ENCODE measurements around the gene APOBEC3G.
"Not testable (repeated sequence)": the region's sequence is repeated elsewhere in the genome, so short reads cannot be mapped to it uniquely, and the experiment has no call there.

APOBEC3G gene

DNA sequence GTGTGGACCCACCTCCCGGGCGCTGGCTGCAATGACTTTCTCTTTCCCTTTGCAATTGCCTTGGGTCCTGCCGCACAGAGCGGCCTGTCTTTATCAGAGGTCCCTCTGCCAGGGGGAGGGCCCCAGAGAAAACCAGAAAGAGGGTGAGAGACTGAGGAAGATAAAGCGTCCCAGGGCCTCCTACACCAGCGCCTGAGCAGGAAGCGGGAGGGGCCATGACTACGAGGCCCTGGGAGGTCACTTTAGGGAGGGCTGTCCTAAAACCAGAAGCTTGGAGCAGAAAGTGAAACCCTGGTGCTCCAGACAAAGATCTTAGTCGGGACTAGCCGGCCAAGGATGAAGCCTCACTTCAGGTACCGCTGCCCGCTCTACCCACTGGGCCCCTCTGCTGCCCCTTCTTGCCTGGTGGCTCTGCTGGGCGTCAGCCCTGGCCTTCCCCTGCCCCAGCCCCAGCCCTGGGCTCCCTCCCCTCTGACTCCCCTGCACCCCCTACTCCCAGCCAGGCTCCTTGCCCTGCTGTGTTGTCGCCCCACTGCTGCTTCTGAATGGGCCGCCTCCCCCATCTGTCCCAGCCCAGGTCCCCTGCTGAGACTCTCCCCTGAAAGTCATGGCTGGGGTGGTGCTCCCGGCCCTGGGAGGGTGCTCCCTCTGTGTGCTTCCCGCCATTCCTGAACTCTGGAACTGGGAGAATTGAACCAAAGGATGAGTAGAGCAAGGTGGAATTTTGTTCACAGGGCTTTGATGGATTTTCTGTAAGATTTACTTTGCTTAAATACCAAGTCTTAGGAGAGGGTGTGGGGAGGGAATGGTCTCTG lies at the start of gene APOBEC3G:
TSS of gene APOBEC3G (plus strand) at position 250 of the 815 bp plus-strand sequence. CDS start at position 337, 87 bp downstream.
- peak; percentile 66 for DNase-seq (ENCODE audit: low spot score)

DNA sequence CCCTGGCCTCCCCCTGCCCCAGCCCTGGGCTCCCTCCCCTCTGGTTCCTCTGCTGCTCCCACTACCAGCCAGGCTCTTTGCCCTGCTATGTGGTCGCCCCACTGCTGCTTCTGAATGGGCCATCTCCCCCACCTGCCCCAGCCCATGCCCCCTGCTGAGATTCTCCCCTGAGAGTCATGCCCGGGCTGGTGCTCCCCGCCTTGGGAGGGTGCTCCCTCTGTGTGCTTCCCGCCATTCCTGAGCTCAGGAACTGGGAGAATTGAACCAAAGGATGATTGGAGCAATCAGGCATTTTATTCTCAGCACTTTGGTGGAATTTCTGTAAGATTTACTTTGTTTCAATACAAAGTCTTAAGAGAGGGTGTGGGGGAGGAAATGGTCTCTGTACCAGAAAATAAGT lies 49.4 kb upstream of the APOBEC3G start:
- DNase-seq (ENCODE audit: low spot score) = no peak

DNA sequence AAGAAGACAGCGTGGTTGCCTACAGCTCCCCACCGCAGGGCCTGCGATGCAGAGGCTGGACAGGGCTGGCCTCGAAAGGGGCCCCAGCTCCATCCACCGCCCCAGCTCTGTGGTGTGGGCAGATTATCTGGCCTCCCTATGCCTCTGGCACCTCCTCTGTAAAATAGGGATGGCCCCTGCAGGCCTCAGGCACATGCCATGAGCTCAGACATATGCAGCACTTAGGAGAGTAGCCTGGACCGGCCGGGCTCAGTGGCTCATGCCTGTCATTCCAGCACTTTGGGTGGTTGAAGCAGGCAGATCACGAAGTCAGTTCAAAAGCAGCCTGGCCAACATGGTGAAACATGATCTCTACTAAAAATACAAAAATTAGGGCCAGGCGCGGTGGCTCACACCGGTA lies 48.8 kb upstream of the APOBEC3G start:
- no peak for DNase-seq (ENCODE audit: low spot score)

DNA sequence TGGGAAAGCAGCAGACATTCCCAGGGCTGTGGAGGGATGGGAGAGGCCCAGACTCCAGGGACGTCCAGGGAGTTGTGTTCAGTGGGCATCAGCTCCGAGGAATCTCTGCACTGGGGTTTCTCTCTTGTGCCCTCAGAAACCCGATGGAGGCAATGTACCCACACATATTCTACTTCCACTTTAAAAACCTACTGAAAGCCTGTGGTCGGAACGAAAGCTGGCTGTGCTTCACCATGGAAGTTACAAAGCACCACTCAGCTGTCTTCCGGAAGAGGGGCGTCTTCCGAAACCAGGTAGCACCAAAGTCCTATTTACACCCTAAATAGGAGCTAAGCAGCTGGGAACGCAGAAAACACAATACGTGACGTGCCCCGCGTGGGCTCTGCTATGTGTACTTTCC lies 47.8 kb upstream of the APOBEC3G start:
- DNase-seq (ENCODE audit: low spot score) = no peak

DNA sequence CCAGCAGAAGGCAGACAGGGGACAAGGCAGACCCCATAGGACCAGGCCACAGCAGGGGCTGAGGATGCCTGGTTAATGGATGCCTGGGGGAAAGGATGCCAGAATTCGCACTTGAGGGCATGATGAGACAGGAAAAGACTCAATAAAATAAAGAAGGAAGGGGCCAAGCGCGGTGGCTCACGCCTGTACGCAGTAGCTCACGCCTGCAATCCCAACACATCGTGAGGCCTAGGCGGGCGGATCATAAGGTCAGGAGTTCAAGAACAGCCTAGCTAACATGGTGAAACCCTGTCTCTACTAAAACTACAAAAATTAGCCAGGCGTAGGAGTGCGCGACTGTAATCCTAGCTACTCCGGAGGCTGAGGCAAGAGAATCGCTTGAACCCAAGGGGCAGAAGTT lies 46.4 kb upstream of the APOBEC3G start:
- no peak for DNase-seq (ENCODE audit: low spot score)

DNA sequence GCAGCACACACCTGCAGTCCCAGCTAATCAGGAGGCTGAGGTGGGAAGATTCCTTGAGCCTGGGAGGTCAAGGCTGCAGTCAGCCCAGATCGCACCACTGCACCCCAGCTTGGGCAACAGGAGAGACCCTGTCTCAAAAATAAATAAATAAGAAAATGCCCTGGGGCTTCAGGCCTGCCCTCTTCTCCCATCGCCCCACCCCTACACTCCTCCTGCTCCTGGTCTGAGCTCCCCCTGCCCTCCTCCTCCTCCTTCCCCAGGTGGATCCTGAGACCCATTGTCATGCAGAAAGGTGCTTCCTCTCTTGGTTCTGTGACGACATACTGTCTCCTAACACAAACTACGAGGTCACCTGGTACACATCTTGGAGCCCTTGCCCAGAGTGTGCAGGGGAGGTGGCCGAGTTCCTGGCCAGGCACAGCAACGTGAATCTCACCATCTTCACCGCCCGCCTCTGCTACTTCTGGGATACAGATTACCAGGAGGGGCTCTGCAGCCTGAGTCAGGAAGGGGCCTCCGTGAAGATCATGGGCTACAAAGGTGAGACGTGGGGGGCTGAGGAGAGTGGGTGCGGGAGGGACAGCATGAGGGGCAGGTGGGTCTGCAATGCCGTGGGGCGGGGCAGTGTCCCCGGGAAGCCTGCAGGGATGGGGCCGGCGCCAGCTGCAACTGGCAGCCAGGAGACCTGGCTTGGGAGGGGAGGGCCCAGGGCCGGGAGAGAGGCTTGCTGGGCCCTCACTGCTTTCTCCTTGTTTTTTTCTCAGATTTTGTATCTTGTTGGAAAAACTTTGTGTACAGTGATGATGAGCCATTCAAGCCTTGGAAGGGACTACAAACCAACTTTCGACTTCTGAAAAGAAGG lies 45.4 kb upstream of the APOBEC3G start:
- not testable (repeated sequence) for DNase-seq (ENCODE audit: low spot score)

DNA sequence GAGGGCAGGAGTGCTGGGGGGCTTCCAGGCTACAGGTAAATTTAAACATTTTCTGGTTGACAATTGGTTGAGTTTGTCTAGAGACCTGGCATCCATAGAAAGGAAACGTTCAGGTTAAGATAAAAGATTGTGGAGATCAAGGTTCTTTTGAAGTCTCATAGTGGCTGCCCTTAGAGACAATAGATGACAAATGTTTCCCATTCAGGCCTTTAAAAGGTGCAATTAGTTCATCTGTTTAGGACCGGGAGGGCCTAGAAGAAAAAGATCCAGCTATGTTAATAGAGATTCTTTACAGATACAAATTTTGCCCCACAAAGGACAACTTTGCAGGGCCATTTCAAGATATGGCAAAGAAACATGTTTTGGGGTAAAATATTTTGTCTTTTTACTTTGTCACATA lies 40.0 kb upstream of the APOBEC3G start:
- DNase-seq (ENCODE audit: low spot score) = not testable (repeated sequence)

DNA sequence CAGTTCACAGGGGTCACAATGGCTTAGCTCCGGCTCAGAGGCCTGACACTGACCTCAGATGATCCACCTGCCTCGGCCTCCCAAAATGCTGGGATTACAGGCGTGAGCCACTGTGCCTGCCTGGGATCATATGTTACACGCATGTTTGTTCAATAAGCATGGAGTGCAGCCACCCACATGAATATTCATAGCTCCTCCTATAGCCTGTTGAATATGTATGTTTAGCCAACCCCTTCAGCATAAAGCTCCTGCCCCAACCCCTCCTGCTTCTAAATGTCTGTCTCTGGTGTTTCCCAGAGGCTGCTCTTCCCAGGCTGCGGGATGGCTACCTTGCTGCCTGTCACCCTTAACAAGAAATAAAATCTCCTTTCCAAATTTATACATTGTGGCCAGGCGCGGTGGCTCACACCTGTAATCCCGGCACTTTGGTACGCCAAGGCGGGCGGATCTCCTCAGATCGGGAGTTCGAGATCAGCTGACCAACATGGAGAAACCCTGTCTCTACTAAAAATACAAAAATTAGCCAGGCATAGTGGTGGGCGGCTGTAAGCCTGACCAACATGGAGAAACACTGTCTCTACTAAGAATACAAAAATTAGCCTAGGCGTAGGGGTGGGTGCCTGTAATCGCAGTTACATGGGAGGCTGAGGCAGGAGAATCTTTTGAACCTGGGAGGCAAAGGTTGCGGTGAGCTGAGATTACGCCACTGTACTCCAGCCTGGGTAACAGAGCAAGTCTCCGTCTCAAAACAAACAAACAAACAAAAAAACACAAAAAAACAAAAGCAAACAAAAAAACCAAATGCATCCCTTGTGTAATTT lies 37.6 kb upstream of the APOBEC3G start:
- no peak for DNase-seq (ENCODE audit: low spot score)

DNA sequence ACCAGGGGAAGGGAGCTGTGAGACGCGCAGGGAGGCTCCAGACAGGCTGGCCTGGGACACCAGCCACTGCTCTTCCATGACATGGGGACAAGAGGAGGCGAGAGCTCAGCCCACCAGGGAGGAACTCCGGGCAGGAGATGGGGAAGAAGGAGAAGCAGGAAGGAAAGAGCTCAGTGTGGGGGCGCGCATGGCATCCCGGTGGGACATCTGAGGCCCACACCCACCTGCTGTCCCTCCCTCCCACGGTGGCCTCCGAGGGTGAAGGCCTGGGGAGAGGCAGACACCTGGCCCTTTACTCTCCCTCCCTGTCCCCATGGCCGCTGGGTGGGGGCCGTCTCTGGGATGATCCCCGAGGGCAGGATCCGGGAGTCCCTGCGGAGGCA lies 36.9 kb upstream of the APOBEC3G start:
- DNase-seq (ENCODE audit: low spot score) = not testable (repeated sequence)

DNA sequence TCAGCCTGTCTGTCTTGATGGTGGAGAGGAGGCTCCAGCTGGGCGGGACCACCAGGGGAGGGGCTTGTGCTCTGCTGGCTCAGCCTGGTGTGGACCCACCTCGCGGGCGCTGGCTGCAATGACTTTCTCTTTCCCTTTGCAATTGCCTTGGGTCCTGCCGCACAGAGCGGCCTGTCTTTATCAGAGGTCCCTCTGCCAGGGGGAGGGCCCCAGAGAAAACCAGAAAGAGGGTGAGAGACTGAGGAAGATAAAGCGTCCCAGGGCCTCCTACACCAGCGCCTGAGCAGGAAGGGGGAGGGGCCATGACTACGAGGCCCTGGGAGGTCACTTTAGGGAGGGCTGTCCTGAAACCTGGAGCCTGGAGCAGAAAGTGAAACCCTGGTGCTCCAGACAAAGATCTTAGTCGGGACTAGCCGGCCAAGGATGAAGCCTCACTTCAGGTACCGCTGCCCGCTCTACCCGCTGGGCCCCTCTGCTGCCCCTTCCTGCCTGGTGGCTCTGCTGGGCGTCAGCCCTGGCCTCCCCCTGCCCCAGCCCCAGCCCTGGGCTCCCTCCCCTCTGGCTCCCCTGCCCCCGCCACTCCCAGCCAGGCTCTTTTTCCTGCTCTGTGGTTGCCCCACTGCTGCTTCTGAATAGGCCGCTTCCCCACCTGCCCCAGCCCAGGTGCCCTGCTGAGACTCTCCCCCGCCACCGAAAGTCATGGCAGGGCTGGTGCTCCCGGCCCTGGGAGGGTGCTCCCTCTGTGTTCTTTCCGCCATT lies 36.4 kb upstream of the APOBEC3G start, which contains the start of gene APOBEC3F:
TSS of gene APOBEC3F (plus strand) at position 327 of the 759 bp plus-strand sequence. CDS start at position 424, 97 bp downstream.
- DNase-seq (ENCODE audit: low spot score) = peak; percentile 79

DNA sequence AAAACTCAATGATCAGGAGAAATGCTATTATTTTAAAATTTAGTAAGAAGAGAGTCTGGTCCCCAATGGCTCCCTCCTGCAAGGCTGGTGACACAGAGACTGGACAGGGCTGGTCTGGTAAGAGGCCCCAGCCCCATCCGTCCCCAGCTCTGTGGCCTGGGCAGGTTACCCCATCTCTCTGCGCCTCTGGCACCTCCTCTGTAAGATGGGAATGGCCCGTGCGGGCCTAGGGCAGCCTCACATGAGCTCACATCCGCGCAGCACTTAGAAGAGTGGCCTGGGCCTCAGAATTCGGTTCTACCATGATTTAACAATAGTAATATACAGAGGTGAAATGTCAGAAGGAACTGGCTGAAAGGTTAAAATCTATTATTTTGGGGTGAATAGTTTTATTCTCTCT lies 35.2 kb upstream of the APOBEC3G start:
- no peak for DNase-seq (ENCODE audit: low spot score)

DNA sequence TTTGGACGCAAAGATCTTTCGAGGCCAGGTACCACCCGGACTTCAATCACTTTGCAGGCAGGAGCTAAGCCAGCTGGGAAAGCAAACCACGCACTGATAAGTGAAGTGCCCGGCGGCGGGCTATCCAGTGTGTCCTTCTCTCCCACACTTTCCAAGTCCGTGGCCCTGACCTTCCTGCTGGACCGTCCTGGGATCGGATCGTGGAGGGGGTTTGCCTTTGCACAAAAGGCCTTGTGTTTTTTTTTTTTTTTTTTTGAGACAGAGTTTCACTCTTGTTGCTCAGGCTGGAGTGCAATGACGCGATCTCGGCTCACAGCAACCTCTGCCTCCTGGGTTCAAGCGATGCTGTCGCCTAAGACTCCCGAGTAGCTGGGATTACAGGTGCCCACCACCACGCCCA lies 34.0 kb upstream of the APOBEC3G start:
- DNase-seq (ENCODE audit: low spot score) = not testable (repeated sequence)

DNA sequence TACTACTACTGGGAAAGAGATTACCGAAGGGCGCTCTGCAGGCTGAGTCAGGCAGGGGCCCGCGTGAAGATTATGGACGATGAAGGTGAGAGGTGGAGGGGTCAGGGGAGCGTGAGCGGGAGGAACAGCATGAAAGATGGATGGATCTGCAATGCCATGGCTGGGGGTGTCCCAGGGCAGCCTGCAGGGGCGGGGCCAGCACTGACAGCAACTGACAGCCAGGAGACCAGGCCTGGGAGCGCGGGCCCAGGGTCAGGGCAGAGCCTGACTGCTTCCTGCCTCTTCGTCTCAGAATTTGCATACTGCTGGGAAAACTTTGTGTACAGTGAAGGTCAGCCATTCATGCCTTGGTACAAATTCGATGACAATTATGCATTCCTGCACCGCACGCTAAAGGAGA lies 31.9 kb upstream of the APOBEC3G start:
- not testable (repeated sequence) for DNase-seq (ENCODE audit: low spot score)

DNA sequence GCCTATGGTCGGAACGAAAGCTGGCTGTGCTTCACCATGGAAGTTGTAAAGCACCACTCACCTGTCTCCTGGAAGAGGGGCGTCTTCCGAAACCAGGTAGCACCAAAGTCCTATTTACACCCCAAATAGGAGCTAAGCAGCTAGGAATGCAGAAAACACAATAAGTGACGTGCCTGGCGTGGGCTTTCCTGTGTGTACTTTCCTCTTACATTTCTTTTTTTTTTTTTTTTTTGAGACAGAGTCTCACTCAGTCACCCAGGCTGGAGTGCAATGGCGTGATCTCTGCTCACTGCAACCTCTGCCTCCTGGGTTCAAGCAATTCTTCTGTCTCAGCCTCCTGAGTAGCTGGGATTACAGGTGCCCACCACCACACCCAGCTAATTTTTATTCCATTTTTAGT lies 27.6 kb upstream of the APOBEC3G start:
- DNase-seq (ENCODE audit: low spot score) = not testable (repeated sequence)

DNA sequence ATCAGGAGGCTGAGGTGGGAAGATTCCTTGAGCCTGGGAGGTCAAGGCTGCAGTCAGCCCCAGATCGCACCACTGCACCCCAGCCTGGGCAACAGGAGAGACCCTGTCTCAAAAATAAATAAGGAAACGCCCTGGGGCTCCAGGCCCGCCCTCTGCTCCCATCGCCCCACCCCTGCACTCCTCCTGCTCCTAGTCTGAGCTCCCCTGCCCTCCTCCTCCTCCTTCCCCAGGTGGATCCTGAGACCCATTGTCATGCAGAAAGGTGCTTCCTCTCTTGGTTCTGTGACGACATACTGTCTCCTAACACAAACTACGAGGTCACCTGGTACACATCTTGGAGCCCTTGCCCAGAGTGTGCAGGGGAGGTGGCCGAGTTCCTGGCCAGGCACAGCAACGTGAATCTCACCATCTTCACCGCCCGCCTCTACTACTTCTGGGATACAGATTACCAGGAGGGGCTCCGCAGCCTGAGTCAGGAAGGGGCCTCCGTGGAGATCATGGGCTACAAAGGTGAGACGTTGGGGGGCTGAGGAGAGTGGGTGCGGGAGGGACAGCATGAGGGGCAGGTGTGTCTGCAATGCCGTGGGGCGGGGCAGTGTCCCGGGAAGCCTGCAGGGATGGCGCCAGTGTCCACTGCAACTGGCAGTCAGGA lies 25.1 kb upstream of the APOBEC3G start:
- DNase-seq (ENCODE audit: low spot score) = not testable (repeated sequence)

DNA sequence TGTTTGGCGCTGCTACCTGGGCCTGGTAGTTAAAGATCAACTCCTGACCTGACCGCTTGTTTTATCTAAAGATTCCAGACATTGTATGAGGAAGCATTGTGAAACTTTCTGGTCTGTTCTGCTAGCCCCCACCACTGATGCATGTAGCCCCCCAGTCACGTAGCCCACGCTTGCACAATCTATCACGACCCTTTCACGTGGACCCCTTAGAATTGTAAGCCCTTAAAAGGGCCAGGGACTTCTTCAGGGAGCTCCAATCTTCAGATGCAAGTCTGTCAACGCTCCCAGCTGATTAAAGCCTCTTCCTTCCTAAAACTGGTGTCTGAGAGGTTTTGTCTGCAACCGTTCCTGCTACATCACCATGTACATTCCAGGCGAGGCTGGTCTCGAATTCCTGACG lies 21.4 kb upstream of the APOBEC3G start:
- no peak for DNase-seq (ENCODE audit: low spot score)

DNA sequence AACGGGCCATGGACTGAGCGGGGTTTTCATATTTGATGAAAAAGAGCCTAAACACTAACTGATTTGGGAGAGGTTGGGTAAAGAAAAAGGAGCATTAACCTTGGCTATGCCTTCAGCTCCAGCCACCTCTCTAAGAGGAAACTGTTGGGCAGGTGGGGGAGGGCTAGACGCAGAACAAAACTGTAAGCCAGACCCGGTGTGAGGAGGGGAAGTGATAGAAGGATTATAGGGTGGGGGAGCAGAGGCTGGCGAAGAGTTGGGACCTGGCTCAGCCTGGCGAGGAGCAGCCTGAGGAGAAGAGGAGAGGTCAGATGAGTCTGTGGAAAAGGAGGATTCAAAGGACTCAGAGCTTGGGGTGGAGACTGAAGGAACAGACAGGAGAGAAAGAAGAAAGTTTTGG lies 15.8 kb upstream of the APOBEC3G start:
- DNase-seq (ENCODE audit: low spot score) = not testable (repeated sequence)

DNA sequence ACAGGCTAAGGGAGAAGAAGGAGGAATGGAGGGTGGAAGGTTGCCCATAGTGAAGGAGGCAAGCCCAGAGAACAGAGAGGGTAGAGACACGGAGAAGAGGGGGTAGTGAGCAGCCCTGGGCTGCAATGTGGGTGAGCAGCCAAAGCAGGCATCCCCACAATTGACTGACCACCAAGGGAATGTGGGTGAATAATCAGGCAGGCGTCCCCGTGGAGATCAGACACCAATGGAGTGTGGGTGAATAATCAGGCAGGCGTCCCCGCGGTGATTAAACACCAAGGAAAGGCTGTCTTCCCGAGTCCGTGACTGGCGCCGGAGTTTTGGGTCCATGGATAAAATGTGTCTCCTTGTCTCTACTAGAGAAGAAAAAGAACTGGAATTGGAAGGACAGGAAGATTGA lies 15.1 kb upstream of the APOBEC3G start:
- peak; percentile 9 for DNase-seq (ENCODE audit: low spot score)

DNA sequence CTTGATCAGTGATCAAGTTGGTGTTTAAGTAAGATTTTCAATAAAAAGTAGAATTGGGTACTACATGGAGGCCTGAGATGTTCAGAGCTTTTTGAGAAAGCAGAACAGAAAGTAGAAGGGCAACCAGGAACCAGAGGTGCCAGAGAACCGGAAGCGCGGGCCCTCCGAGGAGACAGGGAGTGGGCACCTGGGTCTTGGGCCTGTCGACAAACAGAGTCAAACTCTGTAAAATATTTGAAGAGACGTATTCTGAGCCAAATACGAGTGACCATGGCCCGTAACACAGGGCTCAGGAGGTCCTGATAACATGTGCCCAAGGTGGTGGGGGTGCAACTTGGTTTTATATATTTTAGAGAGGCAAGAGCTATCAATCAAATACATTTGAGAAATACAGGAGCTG lies 13.2 kb upstream of the APOBEC3G start:
- DNase-seq (ENCODE audit: low spot score) = not testable (repeated sequence)

DNA sequence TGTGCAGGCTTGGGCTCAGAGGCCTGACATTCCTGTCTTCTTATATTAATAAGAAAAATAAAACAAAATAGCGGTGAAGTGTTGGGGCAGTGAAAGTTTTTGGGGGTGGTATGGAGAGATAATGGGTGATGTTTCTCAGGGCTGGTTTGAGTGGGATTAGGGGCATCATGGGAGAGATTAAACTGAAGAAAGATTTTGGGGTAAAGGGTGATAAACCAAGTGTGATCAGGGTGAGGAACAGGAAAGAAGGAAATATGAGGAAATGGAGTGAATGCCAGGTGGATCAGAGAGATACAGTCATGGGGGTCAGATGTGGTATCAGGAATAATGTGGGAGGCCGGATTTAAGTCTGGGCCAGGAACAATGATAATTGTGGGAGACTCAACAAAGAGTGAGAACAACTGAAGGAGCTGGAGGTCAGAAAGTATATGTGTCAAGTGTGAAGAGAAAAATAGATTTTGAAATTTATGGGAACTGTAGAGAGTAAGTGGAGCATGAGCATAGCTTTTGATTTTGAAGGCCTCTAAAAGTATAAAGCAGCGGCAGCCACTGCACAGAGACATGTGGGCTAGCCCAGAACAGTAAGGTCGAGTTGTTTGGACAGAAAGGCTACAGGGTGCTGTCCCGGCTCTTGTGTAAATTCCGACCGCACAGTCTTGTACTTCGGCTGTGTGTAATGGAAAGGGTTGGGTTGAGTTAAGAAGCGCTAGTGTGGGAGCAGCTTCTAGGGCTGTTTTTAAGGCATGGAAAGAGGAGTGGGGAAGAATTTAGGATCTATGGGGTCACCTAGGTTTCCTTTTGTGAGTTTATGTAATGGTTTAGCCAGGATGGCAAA lies 10.4 kb upstream of the APOBEC3G start:
- DNase-seq (ENCODE audit: low spot score) = not testable (repeated sequence)

All from kidney tubule cell (primary cell).